Purkinje cell (primary cell): ENCODE results near the gene DENND5A. TPM values are rescaled to one million over a fixed set of nuclear protein-coding genes. Genes with fewer than 3 reads are reported as not detected.

ENCODE experiments used
- polyA plus RNA-seq: library from polyadenylated mRNA; unstranded; fragments of >200 nt; fragmentation: Nextera tagmentation; gene quantifications from 2 replicates; pipeline ENCODE4 v1.2.1, GENCODE V29; 2014

DENND5A gene
- 20.9 and 26.1 TPM in 2 replicates for polyA plus RNA-seq

DNA sequence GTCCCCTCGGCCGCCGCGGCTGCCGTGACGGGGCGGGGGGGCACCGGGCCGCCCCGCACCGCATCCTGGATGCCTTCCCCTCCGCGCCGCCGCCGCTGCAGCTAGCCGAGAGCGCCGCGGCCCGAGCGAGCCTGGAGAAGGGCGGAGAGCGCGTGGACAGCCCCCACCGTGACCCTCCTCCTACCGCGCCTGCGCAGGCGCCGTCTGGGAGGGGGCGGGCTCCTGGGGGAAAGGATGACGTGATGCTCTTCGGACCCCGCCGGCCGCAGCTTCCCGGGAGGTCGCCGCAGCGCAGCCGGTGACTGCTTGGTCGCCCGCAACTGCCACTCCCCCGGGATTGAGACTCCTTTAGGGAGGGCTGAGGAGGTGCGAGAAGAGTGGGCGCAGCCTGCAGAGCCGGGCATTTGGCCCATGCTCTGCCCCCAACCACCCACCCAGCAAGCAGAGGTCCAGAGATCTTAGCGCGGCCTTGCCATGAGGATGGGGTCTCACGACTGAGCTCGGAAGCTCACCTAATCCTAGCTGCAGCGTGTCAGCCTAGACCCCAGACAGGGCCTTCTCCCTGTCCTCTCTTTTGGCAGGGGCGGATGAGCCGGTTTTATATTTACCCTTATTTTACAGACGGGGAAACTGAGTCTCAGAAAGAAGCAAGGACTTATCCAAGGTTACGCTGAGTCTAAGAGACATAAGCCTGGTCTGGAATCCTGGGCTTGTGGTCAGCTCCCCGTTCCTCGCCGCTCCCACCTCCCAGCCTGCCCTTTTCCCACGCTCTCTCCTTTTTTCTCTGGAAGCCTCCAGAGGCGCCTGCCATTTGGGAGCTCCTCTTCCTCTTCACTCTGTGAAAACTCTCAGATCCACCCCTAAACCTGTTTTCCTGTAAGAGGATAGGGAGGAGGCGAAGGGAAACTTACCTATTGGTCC is at the start of gene DENND5A:
Gene DENND5A, minus strand, starts transcription at position 140 of the 921 bp plus-strand sequence. CDS start 281 bp downstream, outside the sequence.

DNA sequence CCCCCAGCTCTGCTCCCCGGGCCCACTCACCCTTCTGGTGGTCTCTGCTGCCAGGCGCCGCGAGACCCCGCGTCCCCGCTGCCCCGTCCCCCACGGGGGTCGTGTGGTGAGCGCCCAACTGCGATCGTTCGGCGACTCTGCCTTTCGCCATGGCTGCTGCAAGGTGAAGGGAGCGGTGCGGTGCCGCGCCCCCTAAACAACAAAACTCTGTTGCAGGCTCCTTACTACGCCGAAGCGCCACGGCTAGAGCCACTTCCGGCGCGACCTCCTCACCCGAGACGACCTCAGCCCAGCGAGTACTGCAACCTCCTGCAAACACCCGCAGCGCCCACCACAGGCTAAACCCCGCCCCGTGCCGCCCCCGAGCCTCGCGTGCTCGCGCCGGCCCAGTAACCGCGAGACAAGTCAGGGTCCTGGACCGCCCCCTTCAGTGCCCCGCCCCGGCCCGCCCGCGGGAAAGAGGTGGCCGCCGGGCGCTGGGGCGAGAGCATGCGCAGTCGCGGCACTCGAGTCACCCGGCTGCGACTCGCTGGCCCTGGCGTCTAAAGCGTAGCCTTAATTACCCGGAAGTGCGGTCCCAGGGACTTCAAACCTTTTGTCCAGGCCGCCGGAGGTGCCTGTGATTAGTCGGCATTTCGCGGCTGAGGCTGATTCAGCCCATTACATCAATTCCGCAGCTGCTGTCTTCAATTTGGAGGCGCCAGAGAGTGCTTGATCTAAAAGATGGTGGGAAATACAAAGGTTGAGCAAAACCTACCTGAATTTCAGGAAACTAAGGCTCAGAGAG is 49.3 kb upstream of the DENND5A start, which contains the start of gene TMEM41B:
Gene TMEM41B, minus strand, starts transcription at position 303 of the 787 bp plus-strand sequence. Its CDS starts 152 bp downstream, at position 151.

DNA sequence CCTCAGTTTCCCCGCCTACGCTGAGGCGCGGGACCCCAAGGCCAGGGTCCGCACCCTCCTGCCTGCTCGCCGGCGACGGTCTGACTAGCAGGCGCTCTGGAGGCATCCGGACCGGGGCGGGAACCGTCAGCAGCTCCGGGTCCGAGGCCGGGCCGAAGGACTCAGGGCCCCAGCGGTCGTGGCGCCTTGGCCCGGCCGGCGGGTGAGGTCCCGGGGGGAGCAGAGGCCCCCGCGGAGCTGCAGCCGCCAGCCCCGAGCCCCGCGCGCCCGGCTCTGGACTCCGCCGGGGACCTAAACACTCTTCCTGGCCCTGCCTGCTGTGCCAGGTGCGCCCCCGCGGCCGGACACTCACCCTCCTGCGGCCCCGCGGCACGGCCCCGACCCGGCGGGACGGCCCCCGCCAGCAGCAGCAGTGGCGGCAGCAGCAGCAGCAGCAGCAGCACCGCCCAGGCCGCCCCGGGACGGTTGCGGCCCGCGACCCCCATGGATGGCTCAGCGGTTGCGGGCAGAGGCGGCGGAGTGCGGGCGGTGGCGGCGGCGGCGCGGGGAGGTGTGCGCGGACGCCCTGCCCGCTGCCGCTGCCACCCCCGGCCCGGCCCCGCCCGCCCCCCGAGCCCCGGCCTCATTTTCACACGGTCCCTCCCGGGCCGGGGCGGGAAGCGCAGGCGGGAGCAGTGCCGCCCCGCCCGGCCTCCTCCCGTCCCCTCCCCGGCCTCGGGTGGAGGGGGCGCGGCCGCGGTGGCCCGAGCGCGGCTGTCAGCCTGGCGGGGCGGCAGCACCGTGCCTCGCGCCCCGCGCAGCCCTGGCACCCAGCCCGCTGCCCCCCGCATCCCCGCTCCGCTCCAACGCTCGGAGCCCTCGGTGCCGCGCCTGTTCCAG is 173.9 kb downstream of the DENND5A start, which contains the start of gene SCUBE2:
Gene SCUBE2, minus strand, starts transcription at position 556 of the 879 bp plus-strand sequence. Its CDS starts 71 bp downstream, at position 485.

Other genes with a start within 250 kb of the DENND5A start
- gene SCUBE2, start 173.8 kb downstream of the DENND5A start, polyA plus RNA-seq = 2.7 and 6.4 TPM in 2 replicates
- gene TMEM41B, start 49.2 kb upstream of the DENND5A start, polyA plus RNA-seq = 45.1 and 55.8 TPM in 2 replicates
- gene IPO7, start 119.3 kb upstream of the DENND5A start, polyA plus RNA-seq = 34.3 and 41.0 TPM in 2 replicates
- gene ZNF143, start 195.7 kb upstream of the DENND5A start, polyA plus RNA-seq = 19.9 and 20.7 TPM in 2 replicates